IPS-18a (cell line): ENCODE measurements around the gene UNC5B.
"Not testable (repeated sequence)": the region's sequence is repeated elsewhere in the genome, so short reads cannot be mapped to it uniquely, and the experiment has no call there.

Experiments used
- H3K27ac ChIP-seq: one replicate; pipeline ENCODE4 v1.5.1; 2013; ENCODE audit warnings: low read length
- H3K27me3 ChIP-seq: one replicate; pipeline ENCODE4 v1.6.1; 2013; ENCODE audit warnings: mild to moderate bottlenecking, low read length; ENCODE audit not compliant: control insufficient read depth, insufficient read depth
- H3K36me3 ChIP-seq: one replicate; pipeline ENCODE4 v1.6.1; 2013; ENCODE audit warnings: low read depth, low read length; ENCODE audit not compliant: control insufficient read depth
- H3K4me1 ChIP-seq: one replicate; pipeline ENCODE4 v1.6.1; 2013; ENCODE audit warnings: low read depth, low read length; ENCODE audit not compliant: control insufficient read depth
- H3K4me3 ChIP-seq: one replicate; pipeline ENCODE4 v1.5.1; 2013; ENCODE audit warnings: low read length
- H3K9ac ChIP-seq: one replicate; pipeline ENCODE4 v1.6.1; 2013; ENCODE audit warnings: mild to moderate bottlenecking, low read length, moderate library complexity
- H3K9me3 ChIP-seq: one replicate; pipeline ENCODE4 v1.6.1; 2013; ENCODE audit warnings: low read depth, low read length; ENCODE audit not compliant: control insufficient read depth

Gene UNC5B

DNA sequence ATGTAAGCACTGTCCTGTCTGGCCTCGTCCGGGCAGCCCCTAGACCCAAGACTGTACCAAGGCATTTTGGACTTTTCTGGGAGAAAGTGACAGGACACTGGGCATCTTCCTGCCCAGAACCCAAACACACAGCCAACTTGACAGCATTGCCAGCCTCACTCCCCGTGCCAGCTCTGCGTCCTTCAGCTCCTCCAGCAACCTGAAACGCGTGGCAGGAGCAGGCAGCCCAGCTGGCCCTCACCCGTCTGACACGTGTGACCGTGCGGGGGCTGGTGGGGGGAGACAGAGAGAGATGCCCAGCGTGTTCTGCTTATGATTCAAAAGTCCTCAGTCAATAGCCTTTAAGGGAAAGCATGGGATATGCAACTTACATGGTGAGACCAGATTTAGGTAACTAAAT is 56.4 kb downstream of the UNC5B start:
- Histone ChIP-seq H3K9me3 (no peaks in the 10 kb centered on the region), H3K4me3 (no peak overlapping the region), H3K36me3 (no peaks in the 10 kb centered on the region), H3K27me3 (no peaks in the 10 kb centered on the region), H3K4me1 (peaks cover 31% of the 10 kb centered on the region), H3K9ac (no peak overlapping the region), H3K27ac (no peak overlapping the region)

GRCh38 chr10:71269301-71270288 is 57.2 kb downstream of the UNC5B start:
- H3K36me3 ChIP-seq: no peaks in the 10 kb centered on the region
- no peak overlapping the region for H3K9ac ChIP-seq
- no peaks in the 10 kb centered on the region for H3K9me3 ChIP-seq
- no peaks in the 10 kb centered on the region for H3K27me3 ChIP-seq
- H3K4me1 ChIP-seq: peaks cover 23% of the 10 kb centered on the region
- H3K4me3 ChIP-seq: peak overlapping the region; percentile 8
- H3K27ac ChIP-seq: peak overlapping the region; percentile 32

GRCh38 chr10:71270301-71271220 is 58.2 kb downstream of the UNC5B start:
- Histone ChIP-seq H3K4me1 (peaks cover 26% of the 10 kb centered on the region), H3K27ac (no peak overlapping the region), H3K9me3 (no peaks in the 10 kb centered on the region), H3K4me3 (no peak overlapping the region), H3K9ac (no peak overlapping the region), H3K36me3 (no peaks in the 10 kb centered on the region), H3K27me3 (no peaks in the 10 kb centered on the region)

DNA sequence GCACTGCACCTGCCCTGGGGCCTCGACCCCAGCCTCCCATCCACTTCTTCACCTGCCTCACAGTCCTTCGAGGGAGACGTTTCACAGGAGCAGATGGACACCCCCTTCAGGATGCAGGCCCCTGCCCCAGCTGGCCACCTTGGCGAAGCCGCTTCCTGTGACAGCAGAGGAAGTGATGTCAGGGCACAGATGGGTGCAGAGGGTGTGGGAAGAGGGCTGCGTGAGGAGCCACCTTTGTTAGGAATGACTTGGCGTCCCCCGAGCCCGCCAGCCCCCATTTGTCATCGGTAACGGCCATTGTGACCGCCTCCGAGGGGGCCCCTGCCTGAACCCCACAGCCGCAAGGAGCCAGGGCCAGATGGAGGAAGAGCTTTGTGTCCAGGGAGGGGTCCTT is 59.3 kb downstream of the UNC5B start:
- H3K4me1 ChIP-seq: peaks cover 26% of the 10 kb centered on the region
- H3K36me3 ChIP-seq: no peaks in the 10 kb centered on the region
- H3K27ac ChIP-seq: no peak overlapping the region
- H3K9ac ChIP-seq: no peak overlapping the region
- H3K9me3 ChIP-seq: no peaks in the 10 kb centered on the region
- H3K4me3 ChIP-seq: no peak overlapping the region
- H3K27me3 ChIP-seq: no peaks in the 10 kb centered on the region

DNA sequence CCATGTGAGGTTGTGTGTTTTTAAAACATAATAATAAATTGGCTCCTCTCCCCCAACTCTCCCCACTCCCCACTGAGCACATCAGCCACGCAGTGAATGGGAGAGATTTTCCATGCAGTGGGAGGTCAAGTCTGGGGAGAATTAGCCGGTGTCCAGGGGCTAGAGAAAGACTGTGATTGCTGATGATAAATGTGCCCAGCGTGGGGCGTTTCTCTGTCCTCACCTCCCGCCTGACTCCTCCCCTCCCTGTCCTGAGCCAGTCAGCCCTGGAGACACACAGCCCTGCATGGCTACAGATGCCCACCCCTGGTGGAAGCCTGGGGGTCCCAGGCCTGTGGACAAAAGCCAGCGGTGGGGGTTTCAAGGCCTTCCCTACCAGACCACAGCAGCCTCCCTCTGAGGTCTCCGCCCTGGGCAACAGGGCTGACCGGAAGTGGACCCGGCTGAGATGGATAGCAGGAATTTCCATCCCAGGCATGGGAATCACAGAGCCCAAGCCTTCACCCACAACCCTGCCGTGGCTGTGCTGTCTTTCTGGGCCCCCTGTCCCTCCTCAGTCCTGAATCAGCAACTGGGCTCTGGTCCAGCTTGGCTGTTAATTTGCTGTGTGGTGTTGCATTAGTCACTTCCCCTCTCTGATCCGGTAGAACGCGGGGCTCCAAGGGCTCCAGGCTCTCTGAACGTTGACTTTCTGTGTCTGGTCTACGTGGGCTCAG is 59.8 kb downstream of the UNC5B start:
- Histone ChIP-seq H3K4me1 (peaks cover 26% of the 10 kb centered on the region), H3K9ac (no peak overlapping the region), H3K27ac (no peak overlapping the region), H3K36me3 (no peaks in the 10 kb centered on the region), H3K9me3 (no peaks in the 10 kb centered on the region), H3K4me3 (no peak overlapping the region), H3K27me3 (no peaks in the 10 kb centered on the region)

DNA sequence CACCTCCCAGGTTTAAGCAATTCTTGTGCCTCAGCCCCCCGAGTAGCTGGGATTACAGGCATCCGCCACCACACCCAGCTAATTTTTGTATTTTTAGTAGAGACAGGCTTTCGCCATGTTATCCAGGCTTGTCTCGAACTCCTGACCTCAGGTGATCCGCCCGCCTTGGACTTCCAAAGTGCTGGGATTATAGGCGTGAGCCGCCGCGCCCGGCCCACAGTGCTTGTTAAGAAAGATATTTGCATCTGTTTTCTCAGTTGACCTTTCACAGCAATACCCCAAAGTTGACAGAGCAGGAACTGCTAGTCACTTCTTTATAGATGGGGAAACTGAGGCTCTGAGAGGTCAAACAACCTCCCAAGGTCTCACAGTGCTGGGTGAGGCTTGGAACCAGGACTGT is 60.6 kb downstream of the UNC5B start:
- not testable (repeated sequence) for H3K36me3 ChIP-seq

DNA sequence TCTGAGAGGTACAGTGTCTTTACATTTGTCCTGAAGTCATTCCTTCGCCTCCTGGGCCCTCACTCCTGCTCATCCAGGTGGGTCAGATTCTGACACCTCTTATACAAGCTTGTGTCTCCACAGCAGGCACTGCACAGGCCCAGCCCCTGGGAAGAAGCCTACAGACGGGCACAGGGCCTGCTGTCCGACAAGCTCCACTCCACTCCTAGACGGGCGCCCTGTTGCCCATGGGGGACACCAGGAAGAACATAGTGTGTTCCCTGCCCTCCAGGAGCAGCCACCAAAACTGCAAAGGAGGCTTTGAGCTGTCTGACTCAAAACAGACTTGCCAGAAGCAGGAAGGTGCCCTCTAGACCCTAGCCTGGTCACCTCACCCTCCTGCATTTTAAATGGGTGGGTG is 61.1 kb downstream of the UNC5B start:
- Histone ChIP-seq H3K4me3 (no peak overlapping the region), H3K9me3 (no peaks in the 10 kb centered on the region), H3K4me1 (peaks cover 29% of the 10 kb centered on the region), H3K36me3 (no peaks in the 10 kb centered on the region), H3K27me3 (no peaks in the 10 kb centered on the region), H3K9ac (no peak overlapping the region), H3K27ac (no peak overlapping the region)

More for the DNA sequence above, 60.6 kb downstream of the UNC5B start:
- H3K27me3 ChIP-seq, H3K9ac ChIP-seq, H3K27ac ChIP-seq, H3K9me3 ChIP-seq, H3K4me3 ChIP-seq: not testable (repeated sequence)
- peaks cover 27% of the 10 kb centered on the region for H3K4me1 ChIP-seq

- Histone ChIP-seq H3K9ac (no peak overlapping the region), H3K9me3 (no peaks in the 10 kb centered on the region), H3K4me3 (no peak overlapping the region), H3K4me1 (peaks cover 23% of the 10 kb centered on the region), H3K36me3 (no peaks in the 10 kb centered on the region), H3K27ac (no peak overlapping the region), H3K27me3 (no peaks in the 10 kb centered on the region)
Measured at GRCh38 chr10:71274901-71275796, 62.8 kb downstream of the UNC5B start.

DNA sequence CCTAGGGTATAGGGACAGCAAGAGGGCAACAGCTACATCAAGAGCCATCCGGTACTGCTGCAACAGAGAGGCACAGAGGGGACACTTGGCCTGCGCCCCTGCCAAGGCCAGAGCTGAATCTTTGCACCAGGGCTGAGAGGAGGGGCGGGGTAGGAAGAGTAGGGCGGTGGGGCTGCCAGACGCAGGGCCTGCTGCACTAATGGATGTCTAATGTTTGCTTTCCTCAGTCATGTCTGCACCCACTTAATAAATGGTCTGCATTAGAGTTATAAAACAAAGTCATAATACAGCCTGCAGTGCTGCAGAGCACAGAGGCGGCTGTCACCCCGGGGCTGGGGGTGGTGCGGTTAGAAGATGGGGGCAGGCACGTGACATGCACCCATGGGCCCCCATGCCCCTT is 64.5 kb downstream of the UNC5B start:
- no peak overlapping the region for H3K27ac ChIP-seq
- no peaks in the 10 kb centered on the region for H3K9me3 ChIP-seq
- no peaks in the 10 kb centered on the region for H3K36me3 ChIP-seq
- no peak overlapping the region for H3K9ac ChIP-seq
- H3K27me3 ChIP-seq: no peaks in the 10 kb centered on the region
- peaks cover 22% of the 10 kb centered on the region for H3K4me1 ChIP-seq
- no peak overlapping the region for H3K4me3 ChIP-seq

DNA sequence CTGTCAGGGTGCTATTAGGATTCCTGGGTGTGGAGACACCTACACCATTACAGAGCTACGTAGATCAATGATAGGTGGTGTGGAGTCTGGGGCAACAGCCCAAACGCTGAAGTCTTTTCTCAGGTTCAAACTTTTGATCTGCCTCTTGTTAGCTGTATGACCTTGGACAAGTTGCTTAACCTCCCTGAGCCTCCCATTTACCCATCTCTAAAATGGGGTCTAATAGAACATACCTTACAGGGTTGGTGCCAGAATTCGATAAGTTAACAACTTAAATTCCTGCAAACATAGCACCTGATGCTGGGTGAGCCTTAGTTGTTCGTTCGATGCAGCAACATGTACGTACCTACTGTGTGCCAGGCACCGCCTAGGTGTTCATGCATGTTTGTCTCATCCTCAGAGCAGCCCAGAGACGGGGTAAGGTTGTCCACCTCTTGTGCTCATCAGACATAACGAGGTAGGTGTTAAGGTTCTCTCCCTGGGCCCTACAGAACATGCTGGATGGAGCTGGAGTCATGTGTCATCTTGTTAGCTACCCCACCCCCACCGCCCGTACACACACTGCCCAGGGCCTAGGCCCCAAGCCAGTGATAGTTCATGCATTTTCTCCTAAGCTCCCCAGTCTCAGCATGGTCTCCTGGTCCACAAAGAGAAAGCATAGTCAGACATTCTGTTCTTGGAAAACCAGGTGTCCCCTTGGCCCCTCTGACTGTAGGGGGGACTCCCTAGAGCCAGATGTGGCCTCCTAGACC is 65.7 kb downstream of the UNC5B start:
- H3K9me3 ChIP-seq: no peaks in the 10 kb centered on the region
- H3K27me3 ChIP-seq: no peaks in the 10 kb centered on the region
- H3K4me3 ChIP-seq: no peak overlapping the region
- peaks cover 20% of the 10 kb centered on the region for H3K4me1 ChIP-seq
- H3K9ac ChIP-seq: no peak overlapping the region
- H3K27ac ChIP-seq: no peak overlapping the region
- no peaks in the 10 kb centered on the region for H3K36me3 ChIP-seq
